ENCODE data around the gene ZGLP1. TPM values are rescaled to one million over a fixed set of nuclear protein-coding genes. Genes with fewer than 3 reads are reported as not detected.

The ZGLP1 gene
- total RNA-seq, 2 experiments from 2014 or later = 5.7 to 8.8 TPM

- ChIA-PET POLR2A (interaction anchor here (1.5 kb wide), 1 partner anchor 21 kb away, joined by 5 read pairs; the partner anchor contains the start of gene ICAM1), CTCF (ENCODE audit: unreplicated experiment) (interaction anchor here (0.6 kb wide), 1 partner anchor 137 kb away, joined by 3 read pairs; no protein-coding TSS in a partner anchor)
- H3K9me3 ChIP-seq (ENCODE audit: low read length) = no peaks in the 10 kb centered on the region
- TF ChIP-seq CTCF (conservative IDR thresholded peaks at IDR 0.05; ENCODE audit: low read length) = no peak
- peak; percentile 76; the same call in 1 of the 2 replicates for TF ChIP-seq EZH2phosphoT487 (IDR thresholded peaks at IDR 0.05; ENCODE audit: borderline replicate concordance, low read depth, low read length)
- H3K79me2 ChIP-seq (ENCODE audit: insufficient read depth, low read depth, low read length) = no peaks in the 10 kb centered on the region
- no peak overlapping the region for H3K27ac ChIP-seq (ENCODE audit: low read depth, low read length, poor library complexity, severe bottlenecking)
- H3K4me2 ChIP-seq (ENCODE audit: low read length) = peak overlapping the region; percentile 83
- peak overlapping the region; percentile 21; the same call in 1 of the 2 replicates for H2AFZ ChIP-seq (ENCODE audit: low read length)
- intact Hi-C loops (cut with micrococcal nuclease; ENCODE audit: unreplicated experiment) = no loop called here
- H3K4me3 ChIP-seq (ENCODE audit: low read depth, low read length, poor library complexity, severe bottlenecking) = peak overlapping the region; percentile 68
- no peaks in the 10 kb centered on the region for H4K20me1 ChIP-seq (ENCODE audit: insufficient read depth, low read length)
- no peaks in the 10 kb centered on the region for H3K9me2 ChIP-seq (ENCODE audit: insufficient read depth, low read length)
- no TSS peak for BruUV-seq (replicated peaks)
- H3K4me1 ChIP-seq (ENCODE audit: insufficient read depth, low read length, poor library complexity, severe bottlenecking) = peaks cover 65% of the 10 kb centered on the region
- peak; percentile 27 for DNase-seq (ENCODE audit: low spot score)
- H3K36me3 ChIP-seq (ENCODE audit: insufficient read depth, low read length) = no peaks in the 10 kb centered on the region
Observed at GRCh38 chr19:10291554-10292205, 17.9 kb downstream of the ZGLP1 start.

GRCh38 chr19:10290876-10291553, 18.6 kb downstream of the ZGLP1 start:
- peaks cover 72% of the 10 kb centered on the region for H3K4me1 ChIP-seq (ENCODE audit: insufficient read depth, low read length, poor library complexity, severe bottlenecking)

More at GRCh38 chr19:10290876-10291553, 18.6 kb downstream of the ZGLP1 start:
- POLR2A ChIA-PET = interaction anchor here (1.5 kb wide), 1 partner anchor 20 kb away, joined by 5 read pairs; the partner anchor contains the start of gene ICAM1
- H2AFZ ChIP-seq (ENCODE audit: low read length) = no peak overlapping the region; the same call in 1 of the 2 replicates
- peak overlapping the region; percentile 83 for H3K4me2 ChIP-seq (ENCODE audit: low read length)
- H3K4me3 ChIP-seq (ENCODE audit: low read depth, low read length, poor library complexity, severe bottlenecking) = peak overlapping the region; percentile 68
- no TSS peak for BruUV-seq (replicated peaks)
- H3K79me2 ChIP-seq (ENCODE audit: insufficient read depth, low read depth, low read length) = no peaks in the 10 kb centered on the region
- no peaks in the 10 kb centered on the region for H3K9me2 ChIP-seq (ENCODE audit: insufficient read depth, low read length)
- TF ChIP-seq EZH2phosphoT487 (IDR thresholded peaks at IDR 0.05; ENCODE audit: borderline replicate concordance, low read depth, low read length) (no peak), CTCF (conservative IDR thresholded peaks at IDR 0.05; ENCODE audit: low read length) (no peak)
- no peaks in the 10 kb centered on the region for H4K20me1 ChIP-seq (ENCODE audit: insufficient read depth, low read length)
- H3K27ac ChIP-seq (ENCODE audit: low read depth, low read length, poor library complexity, severe bottlenecking) = no peak overlapping the region
- peak; percentile 42 for DNase-seq (ENCODE audit: low spot score)
- H3K9me3 ChIP-seq (ENCODE audit: low read length) = no peaks in the 10 kb centered on the region
- CTCF ChIA-PET (ENCODE audit: unreplicated experiment) = interaction anchor here (0.6 kb wide), 1 partner anchor 138 kb away, joined by 3 read pairs; no protein-coding TSS in a partner anchor
- intact Hi-C loops (cut with micrococcal nuclease; ENCODE audit: unreplicated experiment) = no loop called here
- peaks cover 1% of the 10 kb centered on the region; the same call in 1 of the 2 replicates for H3K36me3 ChIP-seq (ENCODE audit: insufficient read depth, low read length)

Data from OCI-LY7 (cell line).